Measurements from ENCODE around the gene PCLO.
A peak's percentile ranks its signal among the peaks of the same experiment; 100 is the strongest.

The PCLO gene

DNA sequence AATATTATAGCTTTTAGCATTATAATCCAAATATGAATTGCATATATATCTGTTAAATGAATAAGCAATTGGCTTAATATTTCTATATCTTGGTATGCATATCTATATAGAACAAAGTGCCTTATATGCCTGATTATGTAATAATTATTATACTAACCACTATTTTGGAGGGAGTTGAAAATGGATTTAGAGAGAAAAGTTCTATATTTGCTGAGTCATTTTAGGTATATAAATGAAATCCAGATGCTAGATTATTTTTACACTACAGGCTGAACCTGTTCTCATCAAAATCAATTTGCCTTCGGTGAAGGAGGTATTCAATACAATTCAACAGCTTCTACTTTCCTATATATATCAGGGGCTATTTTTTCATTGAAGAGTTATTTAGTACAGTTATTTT, 276.4 kb downstream of the PCLO start:
- no peaks in the 10 kb centered on the region for H3K36me3 ChIP-seq (ENCODE audit: insufficient read depth, low read depth, low read length)
- no peak overlapping the region for H3K27ac ChIP-seq (ENCODE audit: low read length)
- H3K4me1 ChIP-seq (ENCODE audit: insufficient read depth, low read length), result no peaks in the 10 kb centered on the region
- H3K27me3 ChIP-seq (ENCODE audit: insufficient read depth, low read length), result no peaks in the 10 kb centered on the region
- H3K4me3 ChIP-seq (ENCODE audit: low read length), result no peak overlapping the region
- no peak overlapping the region for H3K9ac ChIP-seq (ENCODE audit: low read depth, low read length)
- no peaks in the 10 kb centered on the region for H3K9me3 ChIP-seq (ENCODE audit: insufficient read depth, low read depth, low read length)

DNA sequence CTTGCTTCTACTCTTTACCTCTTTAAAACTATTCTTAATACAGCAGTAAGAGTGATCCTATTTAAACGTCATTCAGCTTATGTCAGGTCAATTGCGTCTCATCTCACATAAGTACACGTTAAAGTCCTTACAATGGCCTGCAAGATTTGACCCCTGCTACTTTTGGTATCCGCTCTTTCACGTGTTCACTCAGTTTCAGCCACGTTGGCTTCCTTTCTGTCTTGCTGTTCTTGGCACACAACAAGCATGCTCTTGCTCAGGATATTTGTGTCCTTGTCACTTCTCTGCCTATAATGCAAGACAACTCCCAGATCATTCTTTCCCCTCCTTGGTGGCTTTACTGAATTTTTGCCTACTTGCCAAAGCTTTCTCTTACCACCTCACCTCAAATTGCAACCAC, 296.8 kb downstream of the PCLO start:
- H3K27me3 ChIP-seq (ENCODE audit: insufficient read depth, low read length), result no peaks in the 10 kb centered on the region
- H3K9ac ChIP-seq (ENCODE audit: low read depth, low read length), result no peak overlapping the region
- no peak overlapping the region for H3K27ac ChIP-seq (ENCODE audit: low read length)
- no peaks in the 10 kb centered on the region for H3K36me3 ChIP-seq (ENCODE audit: insufficient read depth, low read depth, low read length)
- no peaks in the 10 kb centered on the region for H3K4me1 ChIP-seq (ENCODE audit: insufficient read depth, low read length)
- H3K4me3 ChIP-seq (ENCODE audit: low read length), result no peak overlapping the region
- no peaks in the 10 kb centered on the region for H3K9me3 ChIP-seq (ENCODE audit: insufficient read depth, low read depth, low read length)

DNA sequence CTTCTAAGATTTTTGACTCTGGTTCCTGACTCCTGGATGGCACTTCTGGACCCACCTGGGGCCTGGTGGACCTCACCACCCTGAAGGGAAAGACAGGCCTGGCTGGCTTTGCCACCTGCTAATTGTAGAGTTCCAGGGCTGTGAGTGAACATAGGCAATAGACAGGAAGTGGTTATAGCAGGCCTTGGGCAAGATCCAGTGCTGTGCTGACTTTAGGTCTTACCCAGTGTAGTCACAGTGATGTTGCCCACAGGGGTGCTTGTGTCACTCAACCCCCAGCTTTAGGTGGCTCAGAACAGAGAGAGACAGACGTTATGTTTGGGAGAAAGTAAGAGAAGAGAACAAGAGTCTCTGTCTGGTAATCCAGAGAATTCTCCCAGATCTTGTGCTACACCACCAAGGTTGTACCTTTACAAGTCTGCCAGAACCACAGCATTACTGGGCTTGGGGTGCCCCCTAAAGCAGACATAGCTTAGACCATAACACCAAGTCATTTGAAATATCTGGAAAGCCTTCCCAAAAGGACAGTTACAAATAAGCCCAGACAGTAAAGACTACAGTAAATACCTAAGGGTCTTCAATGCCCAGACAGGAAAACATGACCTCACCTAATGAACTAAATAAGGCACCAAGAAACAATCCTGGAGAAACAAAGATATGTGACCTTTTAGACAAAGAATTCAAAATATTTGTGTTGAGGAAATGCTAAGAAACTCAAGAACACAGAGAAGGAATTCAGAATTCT, 303.4 kb downstream of the PCLO start:
- H3K4me3 ChIP-seq (ENCODE audit: low read length), result no peak overlapping the region
- no peaks in the 10 kb centered on the region for H3K9me3 ChIP-seq (ENCODE audit: insufficient read depth, low read depth, low read length)
- no peak overlapping the region for H3K9ac ChIP-seq (ENCODE audit: low read depth, low read length)
- H3K27ac ChIP-seq (ENCODE audit: low read length), result no peak overlapping the region
- H3K36me3 ChIP-seq (ENCODE audit: insufficient read depth, low read depth, low read length), result no peaks in the 10 kb centered on the region
- H3K27me3 ChIP-seq (ENCODE audit: insufficient read depth, low read length), result no peaks in the 10 kb centered on the region
- peaks cover 6% of the 10 kb centered on the region; the same call in 1 of the 2 replicates for H3K4me1 ChIP-seq (ENCODE audit: insufficient read depth, low read length)

DNA sequence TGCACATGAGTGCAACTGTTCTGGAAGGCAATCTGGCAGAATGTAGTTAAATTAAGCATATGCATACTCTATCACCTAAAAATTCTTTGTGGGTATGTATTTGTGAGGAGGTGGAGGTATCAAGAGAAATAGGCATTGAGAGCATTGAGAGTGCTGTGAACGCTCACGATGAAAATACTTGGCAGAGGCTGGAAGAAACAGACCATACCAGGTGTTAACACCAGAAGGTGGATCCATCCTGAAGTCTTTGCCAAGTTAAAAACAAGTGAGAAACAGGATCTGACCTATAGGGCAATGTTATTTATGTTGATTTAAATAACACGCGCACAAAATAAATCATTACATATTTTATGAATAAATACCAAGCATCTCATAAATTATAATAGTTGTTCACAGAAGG, 311.6 kb downstream of the PCLO start:
- no peaks in the 10 kb centered on the region for H3K4me1 ChIP-seq (ENCODE audit: insufficient read depth, low read length)
- H3K27me3 ChIP-seq (ENCODE audit: insufficient read depth, low read length), result no peaks in the 10 kb centered on the region
- no peak overlapping the region for H3K9ac ChIP-seq (ENCODE audit: low read depth, low read length)
- H3K4me3 ChIP-seq (ENCODE audit: low read length), result no peak overlapping the region
- H3K36me3 ChIP-seq (ENCODE audit: insufficient read depth, low read depth, low read length), result no peaks in the 10 kb centered on the region
- H3K9me3 ChIP-seq (ENCODE audit: insufficient read depth, low read depth, low read length), result no peaks in the 10 kb centered on the region
- H3K27ac ChIP-seq (ENCODE audit: low read length), result no peak overlapping the region

DNA sequence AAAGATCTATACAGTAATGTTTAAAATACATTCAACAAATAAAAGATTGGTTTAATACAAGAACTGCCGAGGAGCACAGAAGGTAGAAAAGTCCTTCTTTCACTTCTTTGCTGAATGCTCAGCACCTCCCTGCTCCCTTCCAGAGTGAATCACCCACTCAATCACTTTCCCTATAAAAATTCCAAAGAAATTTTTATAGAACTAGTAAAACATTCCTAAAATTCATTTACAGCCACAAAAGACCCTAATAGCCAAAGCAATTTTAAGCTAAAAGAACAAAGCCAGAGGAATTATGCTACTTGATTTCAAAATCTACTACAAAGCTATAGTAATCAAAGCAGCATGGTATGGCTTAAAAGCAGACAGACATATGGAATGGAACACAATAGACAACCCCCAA, 320.9 kb downstream of the PCLO start:
- no peaks in the 10 kb centered on the region for H3K9me3 ChIP-seq (ENCODE audit: insufficient read depth, low read depth, low read length)
- H3K36me3 ChIP-seq (ENCODE audit: insufficient read depth, low read depth, low read length), result no peaks in the 10 kb centered on the region
- H3K4me3 ChIP-seq (ENCODE audit: low read length), result no peak overlapping the region

DNA sequence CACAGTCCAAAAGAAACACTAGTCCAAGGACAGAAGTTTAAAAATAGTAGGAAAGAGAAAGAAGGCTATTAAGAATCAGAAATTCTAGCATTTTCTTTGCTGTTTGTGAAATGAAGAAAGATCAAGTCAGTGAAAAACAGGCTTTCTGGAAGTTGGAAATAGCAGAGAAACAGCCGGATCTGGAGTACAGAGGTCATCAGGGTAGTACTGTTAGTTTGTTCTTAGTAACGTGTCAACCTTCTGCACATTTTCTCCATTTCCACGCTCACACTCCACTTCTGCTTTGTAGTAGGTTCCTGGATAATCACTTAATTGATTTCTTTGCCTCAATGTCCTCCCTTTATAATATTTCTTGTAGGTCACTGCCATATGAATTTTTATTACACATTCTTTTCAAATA, 322.6 kb downstream of the PCLO start:
- Histone ChIP-seq H3K4me1 (ENCODE audit: insufficient read depth, low read length) (peaks cover 12% of the 10 kb centered on the region), H3K27me3 (ENCODE audit: insufficient read depth, low read length) (no peaks in the 10 kb centered on the region), H3K9ac (ENCODE audit: low read depth, low read length) (no peak overlapping the region), H3K27ac (ENCODE audit: low read length) (no peak overlapping the region), H3K36me3 (ENCODE audit: insufficient read depth, low read depth, low read length) (no peaks in the 10 kb centered on the region), H3K9me3 (ENCODE audit: insufficient read depth, low read depth, low read length) (no peaks in the 10 kb centered on the region), H3K4me3 (ENCODE audit: low read length) (peak overlapping the region; percentile 28; the same call in 1 of the 2 replicates)

More for the DNA sequence above, 320.9 kb downstream of the PCLO start:
- Histone ChIP-seq H3K27me3 (ENCODE audit: insufficient read depth, low read length) (no peaks in the 10 kb centered on the region), H3K27ac (ENCODE audit: low read length) (no peak overlapping the region), H3K4me1 (ENCODE audit: insufficient read depth, low read length) (peaks cover 15% of the 10 kb centered on the region), H3K9ac (ENCODE audit: low read depth, low read length) (no peak overlapping the region)

DNA sequence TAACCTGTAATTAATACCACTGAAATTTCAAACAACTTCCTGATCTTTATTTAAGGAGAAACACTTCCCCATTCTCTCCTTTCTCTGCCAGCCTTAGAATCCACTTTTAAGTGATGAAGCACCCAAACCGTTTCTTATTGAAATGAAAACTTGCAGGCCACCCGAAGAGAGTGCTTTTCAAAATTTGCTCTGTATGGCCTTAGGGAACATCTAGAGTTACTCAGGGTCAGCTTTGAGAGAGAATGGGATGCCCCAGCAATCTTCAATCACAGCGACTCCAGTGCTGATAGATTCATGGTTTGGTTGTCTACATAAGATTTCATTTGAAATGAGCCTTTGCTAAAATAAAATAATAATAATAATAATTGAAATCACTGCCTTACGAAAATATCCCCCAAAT, 323.1 kb downstream of the PCLO start:
- Histone ChIP-seq H3K27ac (ENCODE audit: low read length) (no peak overlapping the region), H3K9me3 (ENCODE audit: insufficient read depth, low read depth, low read length) (no peaks in the 10 kb centered on the region), H3K36me3 (ENCODE audit: insufficient read depth, low read depth, low read length) (no peaks in the 10 kb centered on the region), H3K9ac (ENCODE audit: low read depth, low read length) (no peak overlapping the region), H3K27me3 (ENCODE audit: insufficient read depth, low read length) (no peaks in the 10 kb centered on the region), H3K4me1 (ENCODE audit: insufficient read depth, low read length) (peaks cover 12% of the 10 kb centered on the region), H3K4me3 (ENCODE audit: low read length) (peak overlapping the region; percentile 28)

DNA sequence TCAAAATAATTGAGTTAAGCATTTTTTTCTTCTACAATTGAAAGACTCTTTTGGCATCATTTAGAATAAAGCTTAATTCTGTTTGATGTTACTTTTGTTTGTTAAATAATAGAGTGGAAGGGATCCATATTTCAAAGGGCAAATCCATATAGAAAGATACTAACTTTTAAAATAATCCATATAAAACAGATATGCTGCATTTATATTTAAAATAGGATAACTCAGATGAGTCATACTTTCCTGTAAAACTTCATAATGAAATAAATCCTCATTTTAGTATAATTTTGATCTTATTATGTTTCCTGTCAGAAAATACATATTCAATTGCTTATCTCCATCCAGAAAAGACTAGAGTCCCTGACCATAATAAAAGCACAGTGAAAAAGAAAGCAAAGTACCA, 323.6 kb downstream of the PCLO start:
- H3K27me3 ChIP-seq (ENCODE audit: insufficient read depth, low read length), result no peaks in the 10 kb centered on the region
- H3K9me3 ChIP-seq (ENCODE audit: insufficient read depth, low read depth, low read length), result no peaks in the 10 kb centered on the region
- H3K4me3 ChIP-seq (ENCODE audit: low read length), result peak overlapping the region; percentile 28
- peaks cover 12% of the 10 kb centered on the region for H3K4me1 ChIP-seq (ENCODE audit: insufficient read depth, low read length)
- no peaks in the 10 kb centered on the region for H3K36me3 ChIP-seq (ENCODE audit: insufficient read depth, low read depth, low read length)
- no peak overlapping the region for H3K27ac ChIP-seq (ENCODE audit: low read length)
- H3K9ac ChIP-seq (ENCODE audit: low read depth, low read length), result no peak overlapping the region

DNA sequence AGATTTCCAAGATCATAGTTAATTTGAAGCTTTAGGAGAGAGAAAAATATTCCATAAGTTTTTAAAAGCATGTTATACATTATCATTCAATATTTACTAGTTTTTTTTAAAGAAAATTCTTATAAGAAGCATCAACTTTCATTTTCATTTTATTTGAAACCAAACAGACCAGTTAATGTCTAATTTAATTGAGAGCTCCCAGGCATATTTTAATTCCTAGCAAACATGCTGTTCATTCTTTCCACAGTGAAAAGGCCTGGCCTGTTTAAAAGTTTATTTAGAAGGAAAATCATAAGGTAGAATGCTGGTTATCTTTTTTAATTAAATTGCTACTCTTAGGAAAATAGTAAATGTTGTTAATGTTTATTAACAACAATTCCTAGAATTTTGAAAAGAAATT, 324.4 kb downstream of the PCLO start:
- H3K27ac ChIP-seq (ENCODE audit: low read length), result no peak overlapping the region
- H3K27me3 ChIP-seq (ENCODE audit: insufficient read depth, low read length), result no peaks in the 10 kb centered on the region
- no peak overlapping the region for H3K4me3 ChIP-seq (ENCODE audit: low read length)
- no peaks in the 10 kb centered on the region for H3K36me3 ChIP-seq (ENCODE audit: insufficient read depth, low read depth, low read length)
- peaks cover 12% of the 10 kb centered on the region for H3K4me1 ChIP-seq (ENCODE audit: insufficient read depth, low read length)
- H3K9ac ChIP-seq (ENCODE audit: low read depth, low read length), result no peak overlapping the region
- no peaks in the 10 kb centered on the region for H3K9me3 ChIP-seq (ENCODE audit: insufficient read depth, low read depth, low read length)

DNA sequence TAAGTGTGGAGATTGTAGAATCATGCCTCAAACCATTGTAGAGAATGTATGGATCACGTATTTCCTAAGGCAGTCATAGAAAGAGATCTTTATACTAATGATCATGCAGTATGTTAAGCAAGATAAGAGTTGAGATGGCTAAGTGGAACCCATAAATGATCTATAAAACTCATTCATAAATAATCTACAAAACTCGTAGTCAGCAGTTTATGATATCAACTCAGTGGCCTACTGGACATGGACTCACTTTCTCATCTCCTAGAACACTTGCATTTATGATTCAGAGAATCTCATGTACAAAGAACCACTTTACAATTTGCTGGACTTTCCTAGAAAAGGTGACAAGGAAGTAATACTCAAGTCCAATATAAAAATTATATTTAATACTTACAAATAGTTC, 339.6 kb downstream of the PCLO start:
- H3K27me3 ChIP-seq (ENCODE audit: insufficient read depth, low read length), result no peaks in the 10 kb centered on the region
- H3K4me3 ChIP-seq (ENCODE audit: low read length), result no peak overlapping the region
- H3K27ac ChIP-seq (ENCODE audit: low read length), result no peak overlapping the region
- no peaks in the 10 kb centered on the region for H3K36me3 ChIP-seq (ENCODE audit: insufficient read depth, low read depth, low read length)
- no peak overlapping the region for H3K9ac ChIP-seq (ENCODE audit: low read depth, low read length)
- H3K4me1 ChIP-seq (ENCODE audit: insufficient read depth, low read length), result peaks cover 20% of the 10 kb centered on the region; the same call in 1 of the 2 replicates
- no peaks in the 10 kb centered on the region for H3K9me3 ChIP-seq (ENCODE audit: insufficient read depth, low read depth, low read length)

DNA sequence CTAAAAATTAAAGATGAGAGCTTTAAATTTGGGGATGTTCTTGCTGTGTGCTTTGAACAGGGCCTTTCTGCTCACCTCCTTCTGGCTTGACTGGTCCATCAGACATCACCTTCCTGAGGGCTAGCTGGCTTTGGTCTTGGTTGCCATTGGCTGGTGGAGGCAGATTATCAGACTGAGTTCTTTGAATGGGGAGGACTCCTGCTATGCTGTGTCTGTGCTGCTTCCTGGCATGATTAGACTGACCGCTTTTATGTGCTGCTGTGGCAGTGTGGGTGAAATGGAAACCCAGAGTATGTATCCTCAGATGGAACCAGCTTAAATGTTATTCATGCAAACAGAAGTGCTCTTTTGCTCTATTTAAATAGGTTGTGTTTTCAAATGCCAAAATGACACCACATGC, 341.6 kb downstream of the PCLO start:
- H3K36me3 ChIP-seq (ENCODE audit: insufficient read depth, low read depth, low read length), result no peaks in the 10 kb centered on the region

DNA sequence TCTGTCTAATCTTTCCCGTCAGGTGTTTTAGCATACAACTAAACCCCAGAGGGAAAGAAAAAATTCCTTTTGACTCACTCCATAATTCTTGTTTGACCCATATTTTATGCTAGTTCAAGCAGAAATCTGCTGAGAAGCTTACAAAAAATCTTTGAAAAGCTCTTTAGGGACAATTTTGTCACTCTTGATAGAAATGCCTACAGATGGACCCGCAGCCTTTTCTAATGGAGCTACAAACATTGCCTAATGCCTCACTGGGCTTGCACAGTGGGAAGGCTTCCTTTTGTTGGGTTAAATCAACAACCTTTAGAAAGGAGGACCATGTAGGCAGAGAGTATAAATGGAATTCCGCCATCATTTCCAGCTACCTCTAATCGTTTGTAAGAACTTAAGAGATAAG, 344.5 kb downstream of the PCLO start:
- Histone ChIP-seq H3K9ac (ENCODE audit: low read depth, low read length) (no peak overlapping the region), H3K27ac (ENCODE audit: low read length) (no peak overlapping the region), H3K4me1 (ENCODE audit: insufficient read depth, low read length) (peaks cover 32% of the 10 kb centered on the region; the same call in 1 of the 2 replicates), H3K27me3 (ENCODE audit: insufficient read depth, low read length) (no peaks in the 10 kb centered on the region), H3K9me3 (ENCODE audit: insufficient read depth, low read depth, low read length) (no peaks in the 10 kb centered on the region), H3K4me3 (ENCODE audit: low read length) (no peak overlapping the region), H3K36me3 (ENCODE audit: insufficient read depth, low read depth, low read length) (no peaks in the 10 kb centered on the region)

More for the DNA sequence above, 341.6 kb downstream of the PCLO start:
- no peak overlapping the region for H3K27ac ChIP-seq (ENCODE audit: low read length)
- H3K4me3 ChIP-seq (ENCODE audit: low read length), result no peak overlapping the region
- H3K9ac ChIP-seq (ENCODE audit: low read depth, low read length), result no peak overlapping the region
- peaks cover 30% of the 10 kb centered on the region; the same call in 1 of the 2 replicates for H3K4me1 ChIP-seq (ENCODE audit: insufficient read depth, low read length)
- no peaks in the 10 kb centered on the region for H3K9me3 ChIP-seq (ENCODE audit: insufficient read depth, low read depth, low read length)
- no peaks in the 10 kb centered on the region for H3K27me3 ChIP-seq (ENCODE audit: insufficient read depth, low read length)
